Osteocyte (in vitro differentiated cells): ENCODE data around the gene TTC39A. TPM values are rescaled to one million over a fixed set of nuclear protein-coding genes. Genes with fewer than 3 reads are reported as not detected.

Experiments used
- DNase-seq: peaks from one replicate; pipeline ENCODE4 v3.0.0; 2021; ENCODE audit warnings: mixed read lengths; ENCODE audit not compliant: unreplicated experiment; ENCODE audit errors: extremely low spot score
- H3K27ac Mint-ChIP-seq: one replicate; pipeline ENCODE4 v1.8.0; 2021; ENCODE audit warnings: mild to moderate bottlenecking, mixed read lengths; ENCODE audit not compliant: unreplicated experiment
- H3K27me3 Mint-ChIP-seq: one replicate; pipeline ENCODE4 v1.8.0; 2021; ENCODE audit warnings: mixed read lengths; ENCODE audit not compliant: unreplicated experiment
- H3K36me3 Mint-ChIP-seq: one replicate; pipeline ENCODE4 v1.8.0; 2021; ENCODE audit warnings: mixed read lengths; ENCODE audit not compliant: unreplicated experiment
- H3K4me1 Mint-ChIP-seq: one replicate; pipeline ENCODE4 v1.8.0; 2021; ENCODE audit warnings: mixed read lengths; ENCODE audit not compliant: unreplicated experiment
- H3K4me3 Mint-ChIP-seq: one replicate; pipeline ENCODE4 v1.8.0; 2021; ENCODE audit warnings: mild to moderate bottlenecking, moderate library complexity, mixed read lengths; ENCODE audit not compliant: unreplicated experiment
- H3K9me3 Mint-ChIP-seq: one replicate; pipeline ENCODE4 v1.8.0; 2021; ENCODE audit warnings: mixed read lengths; ENCODE audit not compliant: unreplicated experiment
- CTCF ChIP-seq: fragments of 200-600 bp; sonication (generic); IDR thresholded peaks from 2 replicates; pipeline ENCODE4 v1.5.0; 2021; ENCODE audit warnings: antibody characterized with exemption, mild to moderate bottlenecking, moderate library complexity
- total RNA-seq: library from RNA; stranded (reverse); gene quantifications from 2 replicates; pipeline ENCODE4 v1.2.1, GENCODE V29; 2021

The TTC39A gene
- total RNA-seq, 1 donor from 2014 or later: 1.3 TPM

DNA sequence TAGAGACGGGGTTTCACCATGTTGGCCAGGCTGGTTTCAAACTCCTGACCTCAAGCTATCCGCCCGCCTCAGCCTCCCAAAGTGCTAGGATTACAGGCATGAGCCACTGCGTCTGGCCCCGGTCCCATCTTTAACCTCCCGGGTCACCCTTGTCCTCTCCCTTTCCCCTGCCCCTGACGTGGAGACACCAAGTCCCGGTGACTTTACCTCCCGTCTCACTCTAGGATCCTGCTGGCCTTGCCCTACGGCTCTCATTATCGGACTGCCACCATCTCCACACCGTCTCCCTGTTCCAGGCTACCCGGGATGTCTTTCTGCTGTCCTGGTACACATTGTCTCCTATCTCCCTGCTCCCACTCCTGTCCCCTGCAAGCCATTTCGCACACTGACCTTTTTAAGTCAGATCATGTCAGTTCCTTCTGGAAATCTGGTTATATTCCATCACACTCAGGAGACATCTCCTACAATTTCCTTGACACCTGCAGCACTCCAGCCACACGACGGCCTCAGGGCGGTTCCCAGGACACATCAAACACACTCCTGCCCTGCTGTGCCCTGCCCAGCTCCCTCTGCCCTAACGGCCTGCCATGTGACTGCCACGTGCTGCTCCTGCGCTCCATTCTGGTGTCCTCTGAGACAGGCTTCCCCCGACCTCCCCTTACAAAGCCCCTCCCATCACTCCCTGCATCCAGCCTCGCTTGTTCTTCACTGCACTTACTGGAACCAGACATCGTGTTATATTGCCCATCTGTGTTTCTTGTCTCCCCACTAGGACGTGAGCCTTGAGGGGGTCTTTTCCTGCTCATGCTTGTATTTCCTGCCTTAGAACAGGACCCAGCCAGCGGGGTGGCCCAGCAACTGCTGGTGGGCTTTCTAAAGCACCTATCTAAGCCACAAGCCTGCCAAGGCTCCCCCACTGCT, 32.7 kb downstream of the TTC39A start:
- DNase-seq: no peak
- H3K36me3 Mint-ChIP-seq: no peaks in the 10 kb centered on the region
- peak overlapping the region; percentile 12 for H3K27ac Mint-ChIP-seq
- no peak for TF ChIP-seq CTCF
- H3K4me1 Mint-ChIP-seq: peaks cover 15% of the 10 kb centered on the region
- H3K9me3 Mint-ChIP-seq: no peaks in the 10 kb centered on the region
- no peaks in the 10 kb centered on the region for H3K27me3 Mint-ChIP-seq
- H3K4me3 Mint-ChIP-seq: peak overlapping the region; percentile 56

GRCh38 chr1:51296383-51297357, 33.7 kb downstream of the TTC39A start:
- Mint-ChIP-seq H3K4me3 (peak overlapping the region; percentile 47), H3K27me3 (no peaks in the 10 kb centered on the region), H3K9me3 (no peaks in the 10 kb centered on the region), H3K27ac (peak overlapping the region; percentile 62), H3K4me1 (peaks cover 15% of the 10 kb centered on the region), H3K36me3 (no peaks in the 10 kb centered on the region)
- TF ChIP-seq CTCF: peak; percentile 97
- DNase-seq: peak; percentile 95

DNA sequence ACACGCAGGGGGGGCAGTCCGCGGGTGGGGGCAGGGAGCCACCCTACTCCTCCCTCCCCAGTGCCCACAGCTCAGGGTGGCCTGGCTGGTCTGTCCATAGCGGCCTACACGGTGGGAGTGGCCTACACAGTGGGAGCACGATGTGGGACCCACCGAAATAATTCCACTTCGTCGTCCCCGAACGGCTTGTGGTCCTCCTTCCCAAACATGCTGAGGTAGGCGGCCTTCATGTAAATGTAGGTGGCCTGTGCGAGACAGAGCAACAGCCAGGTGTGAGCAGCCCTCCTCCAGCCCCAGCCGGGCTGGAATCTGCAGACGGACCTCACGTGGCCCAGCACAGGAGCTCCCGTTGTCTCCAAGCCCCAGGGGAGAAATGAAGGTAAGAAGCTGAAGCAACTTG, 34.4 kb downstream of the TTC39A start:
- H3K4me1 Mint-ChIP-seq: peaks cover 15% of the 10 kb centered on the region
- H3K9me3 Mint-ChIP-seq: no peaks in the 10 kb centered on the region
- no peak for DNase-seq
- H3K27ac Mint-ChIP-seq: no peak overlapping the region
- H3K27me3 Mint-ChIP-seq: no peaks in the 10 kb centered on the region
- no peaks in the 10 kb centered on the region for H3K36me3 Mint-ChIP-seq
- H3K4me3 Mint-ChIP-seq: no peak overlapping the region
- TF ChIP-seq CTCF: no peak

DNA sequence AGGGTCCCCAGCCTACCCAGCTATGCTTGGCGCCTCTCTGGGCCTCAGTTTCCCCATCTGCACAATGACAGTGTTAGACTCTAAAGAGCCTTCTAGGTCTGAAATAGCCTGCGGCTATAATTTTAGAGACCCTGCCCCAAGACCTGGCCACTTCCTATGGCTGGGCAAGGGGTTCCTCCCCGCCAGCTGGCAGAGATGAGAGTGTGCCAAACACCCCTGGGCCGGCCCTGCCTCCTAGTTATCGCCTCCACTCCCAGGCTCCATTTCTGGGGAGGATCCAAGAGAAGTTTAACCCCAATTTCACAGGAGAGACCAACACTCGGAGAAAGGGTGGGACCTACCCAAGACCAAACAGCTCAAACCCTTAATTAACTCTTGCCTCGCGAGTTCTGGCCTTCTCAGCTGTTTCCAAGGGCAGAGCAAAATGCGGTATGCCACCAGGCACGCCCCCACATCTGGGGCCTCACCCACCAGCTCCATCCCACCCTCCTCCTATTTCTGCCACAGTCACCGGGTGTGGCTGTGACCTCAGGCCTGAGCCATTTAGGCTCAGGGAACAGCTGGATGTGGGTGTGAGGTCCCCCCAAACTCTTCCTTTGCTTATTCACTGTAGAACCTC, 35.7 kb downstream of the TTC39A start:
- DNase-seq: no peak
- H3K4me3 Mint-ChIP-seq: no peak overlapping the region
- no peaks in the 10 kb centered on the region for H3K9me3 Mint-ChIP-seq
- no peaks in the 10 kb centered on the region for H3K36me3 Mint-ChIP-seq
- no peak for TF ChIP-seq CTCF
- H3K27ac Mint-ChIP-seq: no peak overlapping the region
- H3K27me3 Mint-ChIP-seq: no peaks in the 10 kb centered on the region
- peaks cover 15% of the 10 kb centered on the region for H3K4me1 Mint-ChIP-seq
